GM12892 (cell line): ENCODE measurements around the gene TRABD2B.

Experiments used
- POLR2AphosphoS5 ChIP-seq: IDR thresholded peaks from 2 replicates; pipeline ENCODE4 v1.6.1; 2011; ENCODE audit warnings: low read depth, low read length, control low read depth
- TAF1 ChIP-seq: IDR thresholded peaks from 2 replicates; pipeline ENCODE4 v1.6.1; 2011; ENCODE audit warnings: low read depth, mild to moderate bottlenecking, control low read depth, low read length, borderline replicate concordance

DNA sequence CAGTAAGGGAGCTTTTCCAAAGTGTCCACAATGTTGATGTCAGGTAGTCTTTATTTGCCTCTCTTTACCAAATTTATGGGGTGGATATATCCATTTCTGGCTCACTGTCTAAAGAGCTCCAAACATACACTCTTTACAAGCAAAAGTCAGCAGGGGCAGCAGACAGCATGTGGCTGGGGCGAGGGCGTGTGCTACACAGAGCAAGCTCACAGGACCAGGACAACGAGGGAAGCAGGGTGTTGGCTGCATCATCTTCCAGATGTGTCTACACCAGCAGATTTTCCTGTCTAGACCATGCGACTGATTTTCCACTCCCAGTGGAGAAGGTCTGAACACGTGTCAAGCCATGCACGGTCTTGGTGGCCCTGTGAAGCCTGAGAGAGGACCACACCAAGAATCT is 123.8 kb downstream of the TRABD2B start:
- TF ChIP-seq TAF1, result no peak
- no peak for TF ChIP-seq POLR2AphosphoS5
